Measurements from ENCODE around the gene FAM107B. TPM values are rescaled to one million over a fixed set of nuclear protein-coding genes. Genes with fewer than 3 reads are reported as not detected.
"Not testable (repeated sequence)": the region's sequence is repeated elsewhere in the genome, so short reads cannot be mapped to it uniquely, and the experiment has no call there.

FAM107B gene
- 64.7 and 66.4 TPM in 2 replicates for total RNA-seq

- DNase-seq (ENCODE audit: low read depth in 2 of 2), result no peak
Observed at GRCh38 chr10:14774797-14775196, at the start of gene FAM107B. Gene FAM107B, minus strand, starts transcription at chr10:14774897. Its CDS starts 234 bp downstream, at chr10:14774663.

- DNase-seq (ENCODE audit: low read depth in 2 of 2), result no peak
Observed at GRCh38 chr10:14823966-14824365, 49.3 kb upstream of the FAM107B start.

GRCh38 chr10:14822879-14823755, 48.4 kb upstream of the FAM107B start:
- peak in 1 of 2 donors; percentile 60 for DNase-seq (ENCODE audit: low read depth in 2 of 2)

- no peak for DNase-seq (ENCODE audit: low read depth in 2 of 2)
Observed at GRCh38 chr10:14821635-14822375, 47.1 kb upstream of the FAM107B start.

GRCh38 chr10:14820775-14821154, 46.1 kb upstream of the FAM107B start:
- DNase-seq (ENCODE audit: low read depth in 2 of 2), result no peak

- peak in 1 of 2 donors; percentile 48 for DNase-seq (ENCODE audit: low read depth in 2 of 2)
Observed at GRCh38 chr10:14820010-14820774, 45.5 kb upstream of the FAM107B start.

- not testable (repeated sequence) for DNase-seq (ENCODE audit: low read depth in 2 of 2)
Observed at GRCh38 chr10:14816717-14817116, 42.0 kb upstream of the FAM107B start.

GRCh38 chr10:14815681-14816080, 41.0 kb upstream of the FAM107B start:
- no peak for DNase-seq (ENCODE audit: low read depth in 2 of 2)

GRCh38 chr10:14812271-14812670, 37.6 kb upstream of the FAM107B start:
- no peak for DNase-seq (ENCODE audit: low read depth in 2 of 2)

- no peak for DNase-seq (ENCODE audit: low read depth in 2 of 2)
Observed at GRCh38 chr10:14810969-14811953, 36.6 kb upstream of the FAM107B start.

GRCh38 chr10:14806318-14806717, 31.6 kb upstream of the FAM107B start:
- DNase-seq (ENCODE audit: low read depth in 2 of 2), result no peak

GRCh38 chr10:14803827-14804226, 29.1 kb upstream of the FAM107B start:
- DNase-seq (ENCODE audit: low read depth in 2 of 2), result no peak

- DNase-seq (ENCODE audit: low read depth in 2 of 2), result peak; percentile 91 to 92
Observed at GRCh38 chr10:14801723-14802122, 27.0 kb upstream of the FAM107B start.

GRCh38 chr10:14800397-14800796, 25.7 kb upstream of the FAM107B start:
- no peak for DNase-seq (ENCODE audit: low read depth in 2 of 2)

GRCh38 chr10:14798636-14799035, 23.9 kb upstream of the FAM107B start:
- DNase-seq (ENCODE audit: low read depth in 2 of 2), result peak; percentile 66 to 90

GRCh38 chr10:14787938-14788337, 13.2 kb upstream of the FAM107B start:
- DNase-seq (ENCODE audit: low read depth in 2 of 2), result no peak

- DNase-seq (ENCODE audit: low read depth in 2 of 2), result no peak
Observed at GRCh38 chr10:14784459-14785055, 9.9 kb upstream of the FAM107B start.

GRCh38 chr10:14782691-14783363, 8.1 kb upstream of the FAM107B start:
- peak; percentile 98 to 99 for DNase-seq (ENCODE audit: low read depth in 2 of 2)

GRCh38 chr10:14781763-14782162, 7.1 kb upstream of the FAM107B start:
- DNase-seq (ENCODE audit: low read depth in 2 of 2), result peak in 1 of 2 donors; percentile 76
